GM21381 (cell line): ENCODE measurements around the gene LCN10.
"Not testable (repeated sequence)": the region's sequence is repeated elsewhere in the genome, so short reads cannot be mapped to it uniquely, and the experiment has no call there.

Experiments used
- ATAC-seq: cut with Tn5 transposase; IDR thresholded peaks from one replicate; pipeline ENCODE4 v1.9.1; 2021; ENCODE audit warnings: mild to moderate bottlenecking, moderate library complexity; ENCODE audit not compliant: unreplicated experiment

Gene LCN10

GRCh38 chr9:136721339-136722092 is 21.2 kb downstream of the LCN10 start:
- ATAC-seq: no peak

- no peak for ATAC-seq
These were observed 21.8 kb downstream of the LCN10 start for GRCh38 chr9:136720898-136721338.

GRCh38 chr9:136720251-136720897 is 22.4 kb downstream of the LCN10 start:
- ATAC-seq: no peak

- ATAC-seq: no peak
These were observed 23.4 kb downstream of the LCN10 start for GRCh38 chr9:136719195-136719880.

- ATAC-seq: no peak
These were observed 24.2 kb downstream of the LCN10 start for GRCh38 chr9:136718345-136719194.

GRCh38 chr9:136717399-136717798 is 25.3 kb downstream of the LCN10 start:
- no peak for ATAC-seq

GRCh38 chr9:136714893-136715274 is 27.9 kb downstream of the LCN10 start:
- no peak for ATAC-seq

- ATAC-seq: no peak
These were observed 28.4 kb downstream of the LCN10 start for GRCh38 chr9:136714096-136714892.

GRCh38 chr9:136713550-136713949 is 29.2 kb downstream of the LCN10 start:
- no peak for ATAC-seq

- no peak for ATAC-seq
These were observed 29.8 kb downstream of the LCN10 start for GRCh38 chr9:136712690-136713544.

- ATAC-seq: no peak
These were observed 30.7 kb downstream of the LCN10 start, which contains the start of gene DIPK1B for GRCh38 chr9:136711751-136712689. Gene DIPK1B (plus strand): TSS chr9:136712572. CDS start chr9:136712666, 94 bp downstream.

GRCh38 chr9:136711219-136711648 is 31.5 kb downstream of the LCN10 start:
- ATAC-seq: not testable (repeated sequence)

GRCh38 chr9:136710543-136710942 is 32.2 kb downstream of the LCN10 start:
- no peak for ATAC-seq

- no peak for ATAC-seq
These were observed 33.2 kb downstream of the LCN10 start for GRCh38 chr9:136709454-136710109.

- no peak for ATAC-seq
These were observed 34.8 kb downstream of the LCN10 start for GRCh38 chr9:136707849-136708517.

- no peak for ATAC-seq
These were observed 35.7 kb downstream of the LCN10 start for GRCh38 chr9:136707011-136707410.

- no peak for ATAC-seq
These were observed 37.2 kb downstream of the LCN10 start for GRCh38 chr9:136705564-136705963.
